Measurements from ENCODE around the gene FSTL3. TPM values are rescaled to one million over a fixed set of nuclear protein-coding genes. Genes with fewer than 3 reads are reported as not detected.

FSTL3 gene
- total and polyA plus RNA-seq, 10 of the 15 experiments (the other 5 are each of a cell fraction or from before 2014, with no cell fraction given) = 0.42 to 13.5 (median 3.6) TPM

DNA sequence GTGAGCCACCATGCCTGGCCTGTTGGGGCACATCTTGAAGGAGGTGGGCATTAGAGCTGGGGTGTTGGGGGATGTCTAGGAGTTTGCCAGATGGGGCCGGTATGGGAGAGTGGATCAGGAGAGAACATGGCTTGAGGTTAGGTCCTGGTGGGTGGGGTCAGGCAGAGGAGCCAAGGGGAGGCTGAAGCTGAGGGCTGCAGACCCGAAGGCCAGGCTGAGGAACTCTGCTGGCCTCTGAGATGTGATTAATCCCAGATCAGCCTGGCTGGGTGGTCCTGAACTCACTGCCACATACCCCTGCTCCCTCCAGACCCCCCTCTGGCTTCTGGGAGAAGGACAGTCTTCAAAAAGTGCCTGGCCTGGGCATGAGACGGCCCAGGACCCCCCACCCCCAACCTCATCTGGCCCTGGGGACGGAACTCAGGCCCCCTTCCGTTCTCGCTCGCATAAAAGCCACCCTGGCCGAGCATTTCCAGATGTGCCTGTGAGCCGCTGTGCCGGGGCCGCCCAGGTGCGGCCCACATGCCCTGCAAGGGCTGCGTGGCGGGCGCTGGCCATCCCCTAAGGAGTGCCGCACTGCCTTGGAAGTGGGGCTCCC, 2.7 kb downstream of the FSTL3 start:
- Histone ChIP-seq H2AFZ (ENCODE audit: control insufficient read depth, low read depth, low read length) (no peak overlapping the region), H3K27ac (ENCODE audit: control insufficient read depth, insufficient read depth) (no peak overlapping the region), H3K4me3 (peak overlapping the region; percentile 78), H3K27me3 (replicated peaks in 1 of 2; ENCODE audit: control insufficient read depth in 2 of 2, insufficient read depth in 2 of 2, low read length in 1 of 2) (no peaks in the 10 kb centered on the region), H3K36me3 (ENCODE audit: control insufficient read depth in 2 of 2, insufficient read depth in 2 of 2, low read length in 1 of 2) (no peaks in the 10 kb centered on the region), H3K9ac (ENCODE audit: control insufficient read depth, insufficient read depth, low read length) (no peak overlapping the region), H3K4me1 (ENCODE audit: control insufficient read depth, insufficient read depth, low read length) (peaks cover 22% of the 10 kb centered on the region), H3K9me3 (replicated peaks; ENCODE audit: control insufficient read depth, insufficient read depth, low read length) (no peaks in the 10 kb centered on the region), H3K79me2 (ENCODE audit: control insufficient read depth, insufficient read depth, low read length) (no peaks in the 10 kb centered on the region), H3K4me2 (ENCODE audit: control insufficient read depth, insufficient read depth) (peak overlapping the region; percentile 89), H4K20me1 (ENCODE audit: control insufficient read depth, insufficient read depth) (no peaks in the 10 kb centered on the region; the same call in 1 of the 2 replicates)
- DNase-seq (ENCODE audit: low read depth, low spot score) (no peak), FAIRE-seq (no peak), ATAC-seq (no peak)
- ChIA-PET RAD21 (ENCODE audit: unreplicated experiment) (interaction anchor here (1.5 to 2.0 kb wide), 2 partner anchors 15 to 104 kb away, joined by 4 to 8 read pairs; partner anchors contain the start of gene RNF126), CTCF (interaction anchor here (1.0 to 1.3 kb wide), 4 partner anchors 10 to 58 kb away, joined by 3 to 4 read pairs (median 3); no protein-coding TSS in a partner anchor), POLR2A (interaction anchor here (0.8 to 1.9 kb wide), 3 partner anchors 9 to 166 kb away, joined by 3 to 5 read pairs (median 4); no protein-coding TSS in a partner anchor), SMC1A (ENCODE audit: uncharacterized antibody, unreplicated experiment) (interaction anchor here (0.8 to 1.4 kb wide), 2 partner anchors 44 to 55 kb away, joined by 3 to 5 read pairs; no protein-coding TSS in a partner anchor)
- TF ChIP-seq, protein P1, sequence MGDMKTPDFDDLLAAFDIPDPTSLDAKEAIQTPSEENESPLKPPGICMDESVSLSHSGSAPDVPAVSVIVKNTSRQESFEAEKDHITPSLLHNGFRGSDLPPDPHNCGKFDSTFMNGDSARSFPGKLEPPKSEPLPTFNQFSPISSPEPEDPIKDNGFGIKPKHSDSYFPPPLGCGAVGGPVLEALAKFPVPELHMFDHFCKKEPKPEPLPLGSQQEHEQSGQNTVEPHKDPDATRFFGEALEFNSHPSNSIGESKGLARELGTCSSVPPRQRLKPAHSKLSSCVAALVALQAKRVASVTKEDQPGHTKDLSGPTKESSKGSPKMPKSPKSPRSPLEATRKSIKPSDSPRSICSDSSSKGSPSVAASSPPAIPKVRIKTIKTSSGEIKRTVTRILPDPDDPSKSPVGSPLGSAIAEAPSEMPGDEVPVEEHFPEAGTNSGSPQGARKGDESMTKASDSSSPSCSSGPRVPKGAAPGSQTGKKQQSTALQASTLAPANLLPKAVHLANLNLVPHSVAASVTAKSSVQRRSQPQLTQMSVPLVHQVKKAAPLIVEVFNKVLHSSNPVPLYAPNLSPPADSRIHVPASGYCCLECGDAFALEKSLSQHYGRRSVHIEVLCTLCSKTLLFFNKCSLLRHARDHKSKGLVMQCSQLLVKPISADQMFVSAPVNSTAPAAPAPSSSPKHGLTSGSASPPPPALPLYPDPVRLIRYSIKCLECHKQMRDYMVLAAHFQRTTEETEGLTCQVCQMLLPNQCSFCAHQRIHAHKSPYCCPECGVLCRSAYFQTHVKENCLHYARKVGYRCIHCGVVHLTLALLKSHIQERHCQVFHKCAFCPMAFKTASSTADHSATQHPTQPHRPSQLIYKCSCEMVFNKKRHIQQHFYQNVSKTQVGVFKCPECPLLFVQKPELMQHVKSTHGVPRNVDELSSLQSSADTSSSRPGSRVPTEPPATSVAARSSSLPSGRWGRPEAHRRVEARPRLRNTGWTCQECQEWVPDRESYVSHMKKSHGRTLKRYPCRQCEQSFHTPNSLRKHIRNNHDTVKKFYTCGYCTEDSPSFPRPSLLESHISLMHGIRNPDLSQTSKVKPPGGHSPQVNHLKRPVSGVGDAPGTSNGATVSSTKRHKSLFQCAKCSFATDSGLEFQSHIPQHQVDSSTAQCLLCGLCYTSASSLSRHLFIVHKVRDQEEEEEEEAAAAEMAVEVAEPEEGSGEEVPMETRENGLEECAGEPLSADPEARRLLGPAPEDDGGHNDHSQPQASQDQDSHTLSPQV (IDR thresholded peaks at IDR 0.05) = no peak
- TF ChIP-seq RFX5 (IDR thresholded peaks at IDR 0.05; ENCODE audit: low read depth, low read length) = no peak
- TF ChIP-seq, protein P2, sequence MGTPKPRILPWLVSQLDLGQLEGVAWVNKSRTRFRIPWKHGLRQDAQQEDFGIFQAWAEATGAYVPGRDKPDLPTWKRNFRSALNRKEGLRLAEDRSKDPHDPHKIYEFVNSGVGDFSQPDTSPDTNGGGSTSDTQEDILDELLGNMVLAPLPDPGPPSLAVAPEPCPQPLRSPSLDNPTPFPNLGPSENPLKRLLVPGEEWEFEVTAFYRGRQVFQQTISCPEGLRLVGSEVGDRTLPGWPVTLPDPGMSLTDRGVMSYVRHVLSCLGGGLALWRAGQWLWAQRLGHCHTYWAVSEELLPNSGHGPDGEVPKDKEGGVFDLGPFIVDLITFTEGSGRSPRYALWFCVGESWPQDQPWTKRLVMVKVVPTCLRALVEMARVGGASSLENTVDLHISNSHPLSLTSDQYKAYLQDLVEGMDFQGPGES (IDR thresholded peaks at IDR 0.05) = no peak
- no TSS peak for BruUV-seq (replicated peaks)
- intact Hi-C loops (cut with micrococcal nuclease; ENCODE audit: unreplicated experiment) = no loop called here
- 96% methylated on average over 16 of the region's 16 CpGs for WGBS (ENCODE audit: insufficient coverage, insufficient replicate concordance, low lambda C conversion rate, missing lambda C conversion rate)
- in situ Hi-C loops (cut with MboI) = no loop called here

Measured in GM12878 (cell line).